ENCODE data around the gene PLAC8.

DNA sequence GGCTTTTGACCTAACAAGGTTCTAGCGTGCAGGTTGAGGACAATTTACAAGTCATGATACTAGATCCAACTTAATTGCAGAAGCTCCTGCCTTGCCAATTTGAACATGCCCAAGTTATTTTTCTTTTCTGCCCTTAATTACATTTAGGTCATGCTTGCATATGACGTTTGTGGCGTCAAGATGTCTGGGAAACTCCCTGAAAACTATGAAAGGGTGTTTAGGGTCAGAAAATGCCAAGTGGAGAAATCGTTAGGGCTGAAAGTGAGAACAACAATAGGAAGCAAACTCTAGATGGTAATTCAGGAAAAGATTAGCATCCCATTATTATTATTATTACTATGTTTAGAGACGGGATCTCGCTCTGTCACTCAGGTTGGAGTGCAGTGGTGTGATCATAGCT lies 38.2 kb upstream of the PLAC8 start:
- TF ChIP-seq, protein P1, sequence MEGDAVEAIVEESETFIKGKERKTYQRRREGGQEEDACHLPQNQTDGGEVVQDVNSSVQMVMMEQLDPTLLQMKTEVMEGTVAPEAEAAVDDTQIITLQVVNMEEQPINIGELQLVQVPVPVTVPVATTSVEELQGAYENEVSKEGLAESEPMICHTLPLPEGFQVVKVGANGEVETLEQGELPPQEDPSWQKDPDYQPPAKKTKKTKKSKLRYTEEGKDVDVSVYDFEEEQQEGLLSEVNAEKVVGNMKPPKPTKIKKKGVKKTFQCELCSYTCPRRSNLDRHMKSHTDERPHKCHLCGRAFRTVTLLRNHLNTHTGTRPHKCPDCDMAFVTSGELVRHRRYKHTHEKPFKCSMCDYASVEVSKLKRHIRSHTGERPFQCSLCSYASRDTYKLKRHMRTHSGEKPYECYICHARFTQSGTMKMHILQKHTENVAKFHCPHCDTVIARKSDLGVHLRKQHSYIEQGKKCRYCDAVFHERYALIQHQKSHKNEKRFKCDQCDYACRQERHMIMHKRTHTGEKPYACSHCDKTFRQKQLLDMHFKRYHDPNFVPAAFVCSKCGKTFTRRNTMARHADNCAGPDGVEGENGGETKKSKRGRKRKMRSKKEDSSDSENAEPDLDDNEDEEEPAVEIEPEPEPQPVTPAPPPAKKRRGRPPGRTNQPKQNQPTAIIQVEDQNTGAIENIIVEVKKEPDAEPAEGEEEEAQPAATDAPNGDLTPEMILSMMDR (optimal IDR thresholded peaks at IDR 0.05 in 1 of 3, IDR thresholded peaks at IDR 0.05 in 1 of 3, conservative IDR thresholded peaks at IDR 0.05 in 1 of 3; ENCODE audit: extremely low read depth in 1 of 3, insufficient read depth in 2 of 3, low read length in 3 of 3): no peak
- no peak for TF ChIP-seq EZH2 (IDR thresholded peaks at IDR 0.05; ENCODE audit: low read length)

Data from keratinocyte (primary cell).